Fibroblast of mammary gland (primary cell): ENCODE measurements around the gene AARS2.

Experiments used
- DNase-seq: peaks from one replicate; pipeline ENCODE4 v3.0.0-alpha.2; 2010; ENCODE audit warnings: low read depth
- H3K4me3 ChIP-seq: 2 replicates; pipeline ENCODE4 v1.5.1; 2011; ENCODE audit warnings: low read depth, mild to moderate bottlenecking, low read length, moderate library complexity; ENCODE audit not compliant: control insufficient read depth
- CTCF ChIP-seq: conservative IDR thresholded peaks from 2 replicates; pipeline ENCODE4 v1.5.1; 2011; ENCODE audit warnings: low read depth, low read length, inconsistent platforms; ENCODE audit not compliant: control insufficient read depth, insufficient read depth

AARS2 gene

GRCh38 chr6:44268095-44268628 lies 45.0 kb downstream of the AARS2 start:
- peak; percentile 98 for TF ChIP-seq CTCF
- H3K4me3 ChIP-seq, result no peak overlapping the region
- peak; percentile 50 for DNase-seq

GRCh38 chr6:44267252-44267651 lies 45.9 kb downstream of the AARS2 start:
- H3K4me3 ChIP-seq, result no peak overlapping the region
- TF ChIP-seq CTCF, result no peak
- DNase-seq, result no peak

GRCh38 chr6:44266347-44266746 lies 46.8 kb downstream of the AARS2 start:
- DNase-seq, result no peak
- no peak for TF ChIP-seq CTCF
- no peak overlapping the region for H3K4me3 ChIP-seq

GRCh38 chr6:44265722-44266233 lies 47.4 kb downstream of the AARS2 start:
- DNase-seq, result no peak
- no peak overlapping the region for H3K4me3 ChIP-seq
- TF ChIP-seq CTCF, result no peak

GRCh38 chr6:44265007-44265721 lies 48.0 kb downstream of the AARS2 start, which contains the start of gene NFKBIE:
TSS of gene NFKBIE (minus strand) at chr6:44265551. CDS start at chr6:44265346, 205 bp downstream.
- H3K4me3 ChIP-seq, result peak within 1 kb of the TSS; percentile 71
- peak; percentile 88 for DNase-seq

More at GRCh38 chr6:44265007-44265721, 48.0 kb downstream of the AARS2 start, which contains the start of gene NFKBIE:
- no peak for TF ChIP-seq CTCF
